Stimulated activated CD4-positive, alpha-beta T cell treated with anti-CD3 and anti-CD28 coated beads, Interleukin-12 subunit alpha, Interleukin-12 subunit beta, amount 100 ng/mL, for 48 hours (primary cell): ENCODE measurements around the gene TAS2R5.
"Not testable (repeated sequence)": the region's sequence is repeated elsewhere in the genome, so short reads cannot be mapped to it uniquely, and the experiment has no call there.

Experiments
- DNase-seq, 3 donors: peaks; one replicate each; pipeline ENCODE4 v3.0.0-alpha.2; 2020; ENCODE audit warnings: low read depth in 2 of 3, low spot score in 1 of 3

The TAS2R5 gene

GRCh38 chr7:141789917-141790316 is at the start of gene TAS2R5:
Gene TAS2R5, plus strand, starts transcription at chr7:141790217. Its CDS starts 145 bp downstream, at chr7:141790362.
- no peak for DNase-seq

DNA sequence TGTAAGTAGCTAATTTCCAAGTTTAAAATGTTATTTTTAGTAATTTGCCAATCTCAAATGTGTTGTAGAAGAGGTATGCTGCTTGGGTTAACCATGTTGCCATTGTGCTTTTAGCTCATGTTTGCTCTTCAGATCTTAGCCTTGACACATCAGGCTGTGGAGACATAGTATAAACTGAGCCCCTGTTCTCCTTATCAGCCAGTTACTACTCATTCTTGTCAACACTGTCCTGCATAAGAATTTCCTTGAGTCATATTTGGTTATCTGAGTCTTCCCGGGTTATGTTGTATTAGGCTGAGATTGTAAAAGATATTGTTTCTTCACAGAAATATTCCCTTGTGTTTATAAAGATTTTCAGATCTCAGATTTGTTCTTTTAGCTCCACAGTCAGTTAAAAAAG is 47.8 kb upstream of the TAS2R5 start:
- DNase-seq, result no peak

DNA sequence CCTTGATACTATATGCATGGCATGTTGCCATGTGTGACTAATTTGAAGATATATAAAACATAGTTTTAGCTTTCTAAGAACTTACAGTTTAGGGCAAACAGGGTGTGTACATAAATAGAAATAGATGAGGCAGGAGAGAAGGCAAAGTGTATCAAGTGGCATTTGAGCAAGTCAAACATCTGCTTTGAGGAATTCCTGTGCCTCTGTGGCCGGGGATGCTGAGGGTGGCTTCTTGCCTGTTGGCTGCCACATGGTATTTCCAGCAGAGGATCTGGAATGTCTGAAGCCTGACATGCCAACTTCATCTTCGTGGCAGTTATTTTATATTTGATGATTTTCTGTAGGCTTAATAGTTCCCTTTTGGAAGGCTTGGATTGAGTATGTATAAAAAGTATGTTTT is 45.9 kb upstream of the TAS2R5 start:
- no peak for DNase-seq

- DNase-seq, result no peak
Measured at GRCh38 chr7:141748396-141748795, 41.6 kb upstream of the TAS2R5 start.

- DNase-seq, result not testable (repeated sequence)
Measured at GRCh38 chr7:141751904-141752303, 38.1 kb upstream of the TAS2R5 start.

GRCh38 chr7:141752634-141753033 is 37.4 kb upstream of the TAS2R5 start:
- DNase-seq, result peak in 1 of 3 donors; percentile 34

DNA sequence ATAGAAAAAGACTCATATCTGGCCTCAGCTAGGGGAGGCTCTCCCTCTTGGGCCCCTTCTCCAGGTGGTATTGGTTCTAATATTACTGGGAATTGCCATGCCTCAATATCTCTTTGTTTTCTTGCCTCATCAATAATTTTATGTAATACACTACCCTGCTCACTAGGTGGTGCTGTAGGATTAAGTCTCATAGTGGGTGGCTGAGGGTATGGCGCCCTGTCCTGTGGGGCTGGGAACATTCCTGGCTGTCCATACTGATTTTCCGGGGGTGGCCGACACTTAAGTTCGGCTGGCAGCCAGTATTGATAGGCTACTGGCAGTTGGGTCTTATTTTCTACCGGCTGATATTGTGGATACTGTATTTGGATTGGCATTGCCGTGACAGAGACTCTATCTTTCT is 35.1 kb upstream of the TAS2R5 start:
- peak in 1 of 3 donors; percentile 28 for DNase-seq

- no peak for DNase-seq
Measured at GRCh38 chr7:141763797-141764196, 26.2 kb upstream of the TAS2R5 start, which contains the start of gene TAS2R3. Gene TAS2R3, plus strand, starts transcription at chr7:141764097. Its CDS starts 62 bp downstream, at chr7:141764159.

DNA sequence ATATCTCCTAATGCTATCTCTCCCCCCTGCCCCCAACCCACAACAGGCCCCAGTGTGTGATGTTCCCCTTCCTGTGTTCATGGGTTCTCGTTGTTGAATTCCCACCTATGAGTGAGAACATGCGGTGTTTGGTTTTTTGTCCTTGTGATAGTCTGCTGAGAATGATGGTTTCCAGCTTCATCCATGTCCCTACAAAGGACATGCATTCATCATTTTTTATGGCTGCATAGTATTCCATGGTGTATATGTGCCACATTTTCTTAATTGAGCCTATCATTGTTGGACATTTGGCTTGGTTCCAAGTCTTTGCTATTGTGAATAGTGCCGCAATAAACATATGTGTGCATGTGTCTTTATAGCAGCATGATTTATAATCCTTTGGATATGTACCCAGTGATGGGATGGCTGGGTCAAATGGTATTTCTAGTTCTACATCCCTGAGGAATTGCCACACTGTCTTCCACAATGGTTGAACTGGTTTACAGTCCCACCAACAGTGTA is 19.9 kb upstream of the TAS2R5 start:
- not testable (repeated sequence) for DNase-seq

DNA sequence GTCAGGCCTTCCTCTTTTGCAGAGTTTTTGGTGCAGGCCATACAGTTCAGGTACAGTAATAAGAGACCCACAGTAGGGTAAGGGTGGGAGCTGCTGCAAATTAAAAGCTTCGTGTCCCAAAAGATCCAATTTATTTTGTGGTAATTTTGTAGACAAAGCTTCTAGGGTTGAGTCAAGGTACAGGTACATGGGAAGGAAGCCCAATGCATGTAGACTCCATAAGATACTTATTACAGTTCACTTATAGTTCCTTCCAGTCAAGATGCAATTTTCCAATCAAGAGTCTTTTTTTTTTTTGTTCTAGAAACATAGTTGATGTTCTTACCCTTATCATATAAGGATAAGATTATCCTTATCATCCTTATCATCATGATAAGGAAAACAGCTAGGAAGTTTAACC is 13.6 kb upstream of the TAS2R5 start, which contains the start of gene TAS2R4:
Gene TAS2R4, plus strand, starts transcription at position 301 of the 400 bp plus-strand sequence. CDS start 1,815 bp downstream, outside the sequence.
- DNase-seq, result no peak

DNA sequence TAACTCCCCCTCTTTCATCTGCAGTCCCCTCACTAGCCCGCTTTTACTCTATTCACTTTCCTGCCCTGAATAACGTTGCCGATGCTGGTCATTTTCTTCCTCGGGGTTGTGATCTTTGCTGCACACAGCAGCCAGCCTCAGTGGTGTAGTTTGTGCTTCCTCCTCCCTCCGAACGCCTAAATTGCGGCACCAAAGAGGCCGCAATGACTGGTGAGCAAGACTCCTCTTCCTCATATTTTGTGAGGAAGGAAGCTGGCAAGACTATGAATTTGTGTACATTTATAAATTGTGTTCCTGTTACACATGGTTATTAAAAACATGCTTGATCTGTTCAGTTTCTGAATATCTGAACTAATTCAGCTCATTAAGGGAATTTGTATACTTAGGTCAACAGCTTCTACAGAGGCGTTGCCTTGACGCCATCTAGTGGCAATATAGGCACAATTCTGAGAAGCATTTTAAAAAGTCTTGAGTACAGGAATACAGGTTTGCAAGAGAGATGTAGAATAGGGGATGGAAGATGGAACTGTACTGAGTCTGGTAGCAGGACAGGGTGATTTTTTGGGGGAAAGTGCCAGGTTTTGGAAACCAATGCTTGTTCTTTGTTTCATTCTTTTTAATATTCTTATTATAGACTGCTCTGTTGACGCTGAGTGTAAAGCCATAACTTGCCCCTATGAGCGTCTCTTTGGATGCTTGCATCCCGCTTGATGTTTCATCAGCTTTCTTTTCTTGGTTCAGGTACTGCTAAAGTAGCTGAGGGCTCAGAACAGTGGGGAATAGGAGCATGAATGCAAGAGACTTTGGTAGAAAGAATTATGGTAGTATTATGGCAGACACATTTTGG is 4.1 kb upstream of the TAS2R5 start:
- DNase-seq, result peak in 1 of 3 donors; percentile 18

DNA sequence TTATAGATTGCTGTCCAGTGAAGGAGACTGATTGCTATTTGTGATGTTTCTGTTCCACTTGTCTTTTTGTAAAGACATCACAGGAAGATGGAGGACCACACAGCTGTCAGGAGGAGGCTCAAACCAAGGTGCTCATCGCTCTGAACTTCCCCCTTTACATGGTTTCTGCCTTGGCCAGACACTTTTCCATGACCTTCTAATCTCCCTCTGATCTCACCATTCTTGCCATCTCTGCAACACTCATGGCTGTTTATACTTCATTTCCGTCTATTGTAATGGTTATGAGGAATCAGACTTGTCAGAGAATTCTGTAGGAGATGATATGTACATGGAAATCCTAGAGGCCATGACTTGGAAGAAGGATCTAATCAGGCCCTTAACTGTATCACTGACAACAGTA is 1.7 kb upstream of the TAS2R5 start:
- no peak for DNase-seq

DNA sequence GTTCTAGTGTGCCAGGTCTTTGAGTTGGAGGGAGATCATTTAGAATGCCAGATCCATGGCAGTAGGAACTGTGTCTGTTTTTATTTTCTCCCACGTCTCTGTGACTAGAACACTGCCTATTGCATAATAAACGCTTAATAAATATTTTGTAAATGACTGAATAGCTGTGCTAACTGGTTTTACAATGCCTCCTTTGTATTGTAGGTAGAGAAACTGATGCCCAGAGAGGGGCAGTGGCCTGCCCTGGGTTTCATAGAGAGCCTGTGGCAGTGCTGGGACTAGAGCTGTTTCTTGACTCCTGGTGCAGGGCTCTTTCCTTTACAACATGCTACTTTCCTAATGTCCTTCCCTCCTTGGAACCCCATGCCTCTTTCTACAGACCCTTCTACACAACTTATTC is 2.5 kb downstream of the TAS2R5 start:
- no peak for DNase-seq

DNA sequence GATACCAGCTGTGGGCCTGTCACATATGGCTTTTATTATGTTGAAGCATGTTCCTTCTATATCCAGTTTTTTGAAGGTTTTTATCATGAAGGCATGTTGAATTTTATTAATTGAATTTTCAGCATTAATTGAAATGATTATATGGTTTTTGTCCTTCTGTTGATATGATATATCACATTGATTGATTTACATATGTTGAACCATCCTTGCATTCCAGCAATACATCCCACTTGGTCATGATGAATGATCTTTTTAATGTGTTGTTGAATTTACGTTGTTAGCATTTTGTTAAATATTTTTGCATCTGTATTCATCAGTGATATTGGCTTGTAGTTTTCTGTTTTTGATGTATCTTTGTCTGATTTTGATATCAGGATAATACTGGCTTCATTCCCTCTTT is 30.1 kb downstream of the TAS2R5 start:
- no peak for DNase-seq

DNA sequence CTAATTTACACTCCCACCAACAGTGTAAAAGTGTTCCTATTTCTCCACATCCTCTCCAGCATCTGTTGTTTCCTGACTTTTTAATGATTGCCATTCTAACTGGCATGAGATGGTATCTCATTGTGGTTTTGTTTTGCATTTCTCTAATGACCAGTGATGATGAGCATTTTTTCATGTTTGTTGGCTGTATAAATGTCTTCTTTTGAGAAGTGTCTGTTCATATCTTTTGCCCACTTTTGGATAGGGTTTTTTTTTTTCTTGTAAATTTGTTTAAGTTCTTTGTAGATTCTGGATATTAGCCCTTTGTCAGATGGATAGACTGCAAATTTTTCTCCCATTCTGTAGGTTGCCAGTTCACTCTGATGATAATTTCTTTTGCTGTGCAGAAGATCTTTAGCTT is 32.4 kb downstream of the TAS2R5 start:
- DNase-seq, result not testable (repeated sequence)

GRCh38 chr7:141837683-141838082 is 47.7 kb downstream of the TAS2R5 start:
- DNase-seq, result no peak

DNA sequence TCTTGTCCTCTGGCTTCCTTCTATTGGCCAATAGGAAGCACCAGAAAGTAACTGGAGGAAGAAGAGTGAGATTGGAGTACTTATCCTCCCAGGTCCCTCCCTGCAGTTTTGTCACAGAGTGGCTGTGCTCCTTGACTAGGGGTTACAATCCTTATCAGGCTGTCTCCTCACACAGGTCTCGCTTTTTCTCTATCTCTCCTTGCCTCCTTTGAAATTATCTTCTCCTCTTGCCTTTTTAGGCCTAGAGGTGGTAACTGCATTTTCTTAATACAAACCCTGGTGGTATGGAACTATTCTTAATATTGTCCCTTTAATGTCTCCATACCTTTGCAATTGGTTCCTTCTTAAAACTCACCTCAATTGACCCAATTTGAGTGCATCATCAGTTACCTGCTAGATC is 48.6 kb downstream of the TAS2R5 start:
- no peak for DNase-seq

DNA sequence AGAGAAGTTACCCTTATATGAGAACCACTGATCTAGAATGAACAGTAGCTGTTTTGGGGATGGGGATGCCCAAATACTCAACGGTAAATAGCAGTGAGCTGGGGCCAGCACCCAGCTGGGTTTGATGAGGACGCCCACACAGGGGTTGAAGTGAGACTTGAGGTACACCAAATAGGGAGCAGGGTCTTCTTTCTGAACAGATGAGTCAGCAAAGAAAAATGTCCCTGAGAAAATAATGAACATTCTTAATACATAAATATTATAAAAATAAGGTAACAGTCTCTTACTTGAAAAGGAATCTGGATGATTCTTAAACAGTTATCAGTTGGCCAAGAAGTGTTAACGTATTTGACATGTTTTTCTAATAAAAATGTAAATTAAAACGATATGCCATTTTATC is 49.2 kb downstream of the TAS2R5 start:
- DNase-seq, result no peak

DNA sequence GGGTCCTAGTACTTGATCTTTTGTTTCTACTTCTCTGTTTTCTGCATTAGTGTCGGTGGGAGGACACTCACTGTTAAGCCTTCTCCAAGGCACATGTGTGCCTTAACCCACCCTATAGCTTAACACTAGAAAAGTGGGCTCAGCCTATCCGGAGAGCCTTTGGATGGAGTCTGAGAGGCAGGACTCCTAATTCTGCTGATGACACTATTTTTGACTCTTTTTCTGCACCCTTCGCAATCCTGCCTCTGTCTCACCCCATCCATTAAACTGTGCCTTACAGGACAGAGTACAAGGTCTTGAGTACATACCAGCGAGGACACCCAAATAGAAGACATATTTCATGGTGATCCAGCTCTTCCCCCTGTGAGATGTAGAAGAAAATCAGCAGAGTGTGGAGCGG is 50.7 kb downstream of the TAS2R5 start:
- no peak for DNase-seq
